ENCODE measurements around the gene ZNF140. TPM values are rescaled to one million over a fixed set of nuclear protein-coding genes. Genes with fewer than 3 reads are reported as not detected.

ZNF140 gene
- total RNA-seq, 1 donor from 2014 or later, result 9.3 TPM

- Histone ChIP-seq H3K36me3 (peaks cover 0 to 65% of the 10 kb centered on the region in 2 donors), H3K9me3 (peaks cover 49% of the 10 kb centered on the region)
- intact Hi-C loops (cut with DNase I), result loop anchor here (2.0 to 5.0 kb wide), 2 partner anchors 47 to 53 kb away; partner anchors contain the start of gene ZNF140
Observed at GRCh38 chr12:133129368-133130037, 48.8 kb downstream of the ZNF140 start.

GRCh38 chr12:133130038-133130807 is 49.5 kb downstream of the ZNF140 start, which contains the start of the genes ZNF10 and ZNF891:
Gene ZNF10 (plus strand): TSS chr12:133130627. CDS start chr12:133144493, 13,866 bp downstream.
Gene ZNF891 (minus strand): TSS chr12:133130274. CDS start chr12:133121918, 8,356 bp downstream.
- DNase-seq (ENCODE audit: extremely low spot score in 2 of 2), result peak; percentile 95 to 96
- Histone ChIP-seq H3K36me3 (peaks cover 0 to 64% of the 10 kb centered on the region in 2 donors), H3K27me3 (no peaks in the 10 kb centered on the region), H3K9me3 (peaks cover 43% of the 10 kb centered on the region), H3K27ac (peak within 1 kb of the TSS; percentile 94), H3K4me1 (peaks cover 6% of the 10 kb centered on the region), H3K4me3 (peak within 1 kb of the TSS; percentile 92 to 99)
- TF ChIP-seq POLR2A (IDR thresholded peaks at IDR 0.05) (peak in 1 of 2 donors; percentile 57), POLR2AphosphoS5 (IDR thresholded peaks at IDR 0.05; ENCODE audit: insufficient read depth in 1 of 2, low read depth in 1 of 2) (peak; percentile 33 to 84), CTCF (IDR thresholded peaks at IDR 0.05) (peak in 1 of 3 experiments; percentile 17)
- intact Hi-C loops (cut with DNase I), result loop anchor here (5.0 kb wide), 1 partner anchor 48 kb away; the partner anchor contains the start of gene ZNF140

More at GRCh38 chr12:133129368-133130037, 48.8 kb downstream of the ZNF140 start:
- no peak for TF ChIP-seq POLR2AphosphoS5 (IDR thresholded peaks at IDR 0.05; ENCODE audit: insufficient read depth in 1 of 2, low read depth in 1 of 2)
- TF ChIP-seq POLR2A (IDR thresholded peaks at IDR 0.05), result no peak
- TF ChIP-seq CTCF (IDR thresholded peaks at IDR 0.05), result no peak
- H3K27ac ChIP-seq, result peak overlapping the region; percentile 94
- peaks cover 6% of the 10 kb centered on the region for H3K4me1 ChIP-seq
- peak overlapping the region; percentile 92 to 99 for H3K4me3 ChIP-seq
- no peak for DNase-seq (ENCODE audit: extremely low spot score in 2 of 2)
- no peaks in the 10 kb centered on the region for H3K27me3 ChIP-seq

- H3K4me3 ChIP-seq, result peak overlapping the region; percentile 92 to 99
- H3K36me3 ChIP-seq, result peaks cover 0 to 64% of the 10 kb centered on the region in 2 donors
- H3K4me1 ChIP-seq, result peaks cover 6% of the 10 kb centered on the region
- H3K27me3 ChIP-seq, result no peaks in the 10 kb centered on the region
- intact Hi-C loops (cut with DNase I), result loop anchor here (5.0 kb wide), 1 partner anchor 48 kb away; the partner anchor contains the start of gene ZNF140
- H3K9me3 ChIP-seq, result peaks cover 37% of the 10 kb centered on the region
- no peak for DNase-seq (ENCODE audit: extremely low spot score in 2 of 2)
- no peak for TF ChIP-seq CTCF (IDR thresholded peaks at IDR 0.05)
- no peak for TF ChIP-seq POLR2AphosphoS5 (IDR thresholded peaks at IDR 0.05; ENCODE audit: insufficient read depth in 1 of 2, low read depth in 1 of 2)
- TF ChIP-seq POLR2A (IDR thresholded peaks at IDR 0.05), result no peak
- H3K27ac ChIP-seq, result peak overlapping the region; percentile 94
Observed at GRCh38 chr12:133130808-133131128, 50.0 kb downstream of the ZNF140 start.

GRCh38 chr12:133135747-133136146 is 55.0 kb downstream of the ZNF140 start:
- peaks cover 38% of the 10 kb centered on the region for H3K9me3 ChIP-seq
- no peak overlapping the region for H3K27ac ChIP-seq
- peaks cover 0 to 80% of the 10 kb centered on the region in 2 donors for H3K36me3 ChIP-seq
- intact Hi-C loops (cut with DNase I), result no loop called here
- DNase-seq (ENCODE audit: extremely low spot score in 2 of 2), result no peak
- peaks cover 6% of the 10 kb centered on the region for H3K4me1 ChIP-seq
- H3K27me3 ChIP-seq, result no peaks in the 10 kb centered on the region
- TF ChIP-seq POLR2AphosphoS5 (IDR thresholded peaks at IDR 0.05; ENCODE audit: insufficient read depth in 1 of 2, low read depth in 1 of 2) (no peak), POLR2A (IDR thresholded peaks at IDR 0.05) (no peak), CTCF (IDR thresholded peaks at IDR 0.05) (no peak)
- H3K4me3 ChIP-seq, result no peak overlapping the region

Data from vagina (tissue), 2 donors.